Measurements from ENCODE around the gene MYPOP.

DNA sequence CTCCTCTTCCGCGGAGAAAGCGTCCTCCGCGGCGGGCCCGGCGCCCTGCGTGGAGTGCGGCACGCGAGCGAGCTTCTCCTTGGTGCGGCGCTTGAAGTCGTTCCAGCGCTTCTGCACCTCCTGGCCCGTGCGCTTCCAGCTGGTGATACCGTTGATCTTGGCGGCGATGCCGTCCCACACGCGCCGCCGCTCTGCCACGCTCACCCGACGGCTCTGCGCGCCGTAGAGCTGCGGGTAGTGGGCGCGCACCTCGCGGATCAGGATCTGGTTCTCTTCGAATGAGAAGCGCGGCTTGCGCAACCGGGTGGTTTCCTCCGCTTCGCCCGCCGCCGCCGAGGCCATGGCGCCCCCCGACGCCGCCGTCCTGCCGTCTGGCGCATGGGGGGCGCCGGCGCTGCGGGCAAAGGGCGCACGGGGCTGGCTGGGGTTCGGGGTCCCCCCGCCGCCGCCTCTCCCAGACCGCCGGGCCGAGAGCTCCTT is 941 bp downstream of the MYPOP start:
- TF ChIP-seq BACH2 (CRISPR knock-in tag; IDR thresholded peaks at IDR 0.05; ENCODE audit: borderline replicate concordance): no peak
- TF ChIP-seq TOX (CRISPR knock-in tag; IDR thresholded peaks at IDR 0.05; ENCODE audit: borderline replicate concordance): no peak
- no peak for TF ChIP-seq ZFP30 (CRISPR knock-in tag; IDR thresholded peaks at IDR 0.05)
- no peak for TF ChIP-seq PPARA (CRISPR knock-in tag; IDR thresholded peaks at IDR 0.05; ENCODE audit: borderline replicate concordance)
- TF ChIP-seq, protein P1, sequence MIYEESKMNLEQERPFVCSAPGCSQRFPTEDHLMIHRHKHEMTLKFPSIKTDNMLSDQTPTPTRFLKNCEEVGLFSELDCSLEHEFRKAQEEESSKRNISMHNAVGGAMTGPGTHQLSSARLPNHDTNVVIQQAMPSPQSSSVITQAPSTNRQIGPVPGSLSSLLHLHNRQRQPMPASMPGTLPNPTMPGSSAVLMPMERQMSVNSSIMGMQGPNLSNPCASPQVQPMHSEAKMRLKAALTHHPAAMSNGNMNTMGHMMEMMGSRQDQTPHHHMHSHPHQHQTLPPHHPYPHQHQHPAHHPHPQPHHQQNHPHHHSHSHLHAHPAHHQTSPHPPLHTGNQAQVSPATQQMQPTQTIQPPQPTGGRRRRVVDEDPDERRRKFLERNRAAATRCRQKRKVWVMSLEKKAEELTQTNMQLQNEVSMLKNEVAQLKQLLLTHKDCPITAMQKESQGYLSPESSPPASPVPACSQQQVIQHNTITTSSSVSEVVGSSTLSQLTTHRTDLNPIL (CRISPR knock-in tag; IDR thresholded peaks at IDR 0.05; ENCODE audit: low read depth): no peak
- TF ChIP-seq RARB (CRISPR knock-in tag; IDR thresholded peaks at IDR 0.05): no peak
- no peak for TF ChIP-seq ZNF8 (CRISPR knock-in tag; IDR thresholded peaks at IDR 0.05)
- TF ChIP-seq ARNTL (CRISPR knock-in tag; IDR thresholded peaks at IDR 0.05; ENCODE audit: borderline replicate concordance, low read depth): no peak
- no peak for TF ChIP-seq ISL1 (CRISPR knock-in tag; IDR thresholded peaks at IDR 0.05)
- TF ChIP-seq, protein P2, sequence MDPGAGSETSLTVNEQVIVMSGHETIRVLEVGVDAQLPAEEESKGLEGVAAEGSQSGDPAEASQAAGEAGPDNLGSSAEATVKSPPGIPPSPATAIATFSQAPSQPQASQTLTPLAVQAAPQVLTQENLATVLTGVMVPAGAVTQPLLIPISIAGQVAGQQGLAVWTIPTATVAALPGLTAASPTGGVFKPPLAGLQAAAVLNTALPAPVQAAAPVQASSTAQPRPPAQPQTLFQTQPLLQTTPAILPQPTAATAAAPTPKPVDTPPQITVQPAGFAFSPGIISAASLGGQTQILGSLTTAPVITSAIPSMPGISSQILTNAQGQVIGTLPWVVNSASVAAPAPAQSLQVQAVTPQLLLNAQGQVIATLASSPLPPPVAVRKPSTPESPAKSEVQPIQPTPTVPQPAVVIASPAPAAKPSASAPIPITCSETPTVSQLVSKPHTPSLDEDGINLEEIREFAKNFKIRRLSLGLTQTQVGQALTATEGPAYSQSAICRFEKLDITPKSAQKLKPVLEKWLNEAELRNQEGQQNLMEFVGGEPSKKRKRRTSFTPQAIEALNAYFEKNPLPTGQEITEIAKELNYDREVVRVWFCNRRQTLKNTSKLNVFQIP (CRISPR knock-in tag; IDR thresholded peaks at IDR 0.05; ENCODE audit: borderline replicate concordance, low read depth): no peak
- TF ChIP-seq, protein P3, sequence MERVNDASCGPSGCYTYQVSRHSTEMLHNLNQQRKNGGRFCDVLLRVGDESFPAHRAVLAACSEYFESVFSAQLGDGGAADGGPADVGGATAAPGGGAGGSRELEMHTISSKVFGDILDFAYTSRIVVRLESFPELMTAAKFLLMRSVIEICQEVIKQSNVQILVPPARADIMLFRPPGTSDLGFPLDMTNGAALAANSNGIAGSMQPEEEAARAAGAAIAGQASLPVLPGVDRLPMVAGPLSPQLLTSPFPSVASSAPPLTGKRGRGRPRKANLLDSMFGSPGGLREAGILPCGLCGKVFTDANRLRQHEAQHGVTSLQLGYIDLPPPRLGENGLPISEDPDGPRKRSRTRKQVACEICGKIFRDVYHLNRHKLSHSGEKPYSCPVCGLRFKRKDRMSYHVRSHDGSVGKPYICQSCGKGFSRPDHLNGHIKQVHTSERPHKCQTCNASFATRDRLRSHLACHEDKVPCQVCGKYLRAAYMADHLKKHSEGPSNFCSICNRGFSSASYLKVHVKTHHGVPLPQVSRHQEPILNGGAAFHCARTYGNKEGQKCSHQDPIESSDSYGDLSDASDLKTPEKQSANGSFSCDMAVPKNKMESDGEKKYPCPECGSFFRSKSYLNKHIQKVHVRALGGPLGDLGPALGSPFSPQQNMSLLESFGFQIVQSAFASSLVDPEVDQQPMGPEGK (CRISPR knock-in tag; IDR thresholded peaks at IDR 0.05; ENCODE audit: borderline replicate concordance): no peak
- no peak for TF ChIP-seq OSR1 (CRISPR knock-in tag; IDR thresholded peaks at IDR 0.05)
